Ishikawa (cell line): ENCODE measurements around the gene PODXL2.

Experiments used
- CEBPB ChIP-seq: IDR thresholded peaks from 2 replicates; pipeline ENCODE4 v1.6.1; 2012
- CREB1 ChIP-seq: IDR thresholded peaks from 2 replicates; pipeline ENCODE4 v1.6.1; 2012; ENCODE audit warnings: low read depth
- EGR1 ChIP-seq: IDR thresholded peaks from 2 replicates; pipeline ENCODE4 v1.6.1; 2012
- EP300 ChIP-seq: IDR thresholded peaks from 2 replicates; pipeline ENCODE4 v1.6.1; 2012; ENCODE audit warnings: borderline replicate concordance
- FOXM1 ChIP-seq: IDR thresholded peaks from 2 replicates; pipeline ENCODE4 v1.6.1; 2012; ENCODE audit warnings: low read depth, borderline replicate concordance
- MAX ChIP-seq: IDR thresholded peaks from 2 replicates; pipeline ENCODE4 v1.6.1; 2012
- NFIC ChIP-seq: IDR thresholded peaks from 2 replicates; pipeline ENCODE4 v1.6.1; 2012
- RAD21 ChIP-seq: IDR thresholded peaks from 2 replicates; pipeline ENCODE4 v1.6.1; 2012; ENCODE audit warnings: low read depth
- REST ChIP-seq: IDR thresholded peaks from 2 replicates; pipeline ENCODE4 v1.6.1; 2012; ENCODE audit warnings: low read depth, mild to moderate bottlenecking
- TAF1 ChIP-seq: IDR thresholded peaks from 2 replicates; pipeline ENCODE4 v1.6.1; 2012; ENCODE audit warnings: low read depth, mild to moderate bottlenecking
- TCF12 ChIP-seq: IDR thresholded peaks from 2 replicates; pipeline ENCODE4 v1.6.1; 2012; ENCODE audit warnings: low read depth
- TEAD4 ChIP-seq: IDR thresholded peaks from 2 replicates; pipeline ENCODE4 v1.6.1; 2012
- USF1 ChIP-seq: IDR thresholded peaks from 2 replicates; pipeline ENCODE4 v1.6.1; 2012
- YY1 ChIP-seq: IDR thresholded peaks from 2 replicates; pipeline ENCODE4 v1.6.1; 2012; ENCODE audit warnings: low read depth
- ZBTB7A ChIP-seq: IDR thresholded peaks from 2 replicates; pipeline ENCODE4 v1.6.1; 2012; ENCODE audit warnings: low read depth

PODXL2 gene

GRCh38 chr3:127718245-127718915 is 89.4 kb downstream of the PODXL2 start:
- TF ChIP-seq YY1, result no peak

GRCh38 chr3:127718916-127719290 is 89.9 kb downstream of the PODXL2 start:
- TF ChIP-seq MAX (no peak), TAF1 (no peak), CREB1 (no peak), EGR1 (no peak), FOXM1 (no peak), NFIC (no peak), TCF12 (no peak)

GRCh38 chr3:127719369-127719768 is 90.4 kb downstream of the PODXL2 start:
- TF ChIP-seq EGR1 (no peak), RAD21 (no peak), FOXM1 (no peak), TAF1 (no peak), NFIC (no peak), TEAD4 (no peak), EP300 (no peak), ZBTB7A (no peak), CREB1 (no peak), USF1 (no peak), CEBPB (no peak), YY1 (no peak), REST (no peak), TCF12 (no peak), MAX (no peak)

- TF ChIP-seq EP300, result no peak
Measured at GRCh38 chr3:127720161-127720823, 91.3 kb downstream of the PODXL2 start.

GRCh38 chr3:127720985-127721935 is 92.3 kb downstream of the PODXL2 start:
- TF ChIP-seq YY1, result no peak

- no peak for TF ChIP-seq CREB1
- TF ChIP-seq USF1, result no peak
- no peak for TF ChIP-seq EGR1
- no peak for TF ChIP-seq ZBTB7A
- TF ChIP-seq NFIC, result no peak
- TF ChIP-seq RAD21, result no peak
- no peak for TF ChIP-seq TAF1
- TF ChIP-seq MAX, result no peak
- TF ChIP-seq CEBPB, result no peak
- no peak for TF ChIP-seq FOXM1
- TF ChIP-seq EP300, result no peak
- no peak for TF ChIP-seq YY1
- TF ChIP-seq TEAD4, result no peak
- no peak for TF ChIP-seq TCF12
Measured at GRCh38 chr3:127722091-127722784, 93.3 kb downstream of the PODXL2 start.
